GM21619 (cell line): ENCODE measurements around the gene PPP1R3F.

Experiments used
- ATAC-seq: cut with Tn5 transposase; IDR thresholded peaks from one replicate; pipeline ENCODE4 v1.9.1; 2021; ENCODE audit not compliant: unreplicated experiment

The PPP1R3F gene

DNA sequence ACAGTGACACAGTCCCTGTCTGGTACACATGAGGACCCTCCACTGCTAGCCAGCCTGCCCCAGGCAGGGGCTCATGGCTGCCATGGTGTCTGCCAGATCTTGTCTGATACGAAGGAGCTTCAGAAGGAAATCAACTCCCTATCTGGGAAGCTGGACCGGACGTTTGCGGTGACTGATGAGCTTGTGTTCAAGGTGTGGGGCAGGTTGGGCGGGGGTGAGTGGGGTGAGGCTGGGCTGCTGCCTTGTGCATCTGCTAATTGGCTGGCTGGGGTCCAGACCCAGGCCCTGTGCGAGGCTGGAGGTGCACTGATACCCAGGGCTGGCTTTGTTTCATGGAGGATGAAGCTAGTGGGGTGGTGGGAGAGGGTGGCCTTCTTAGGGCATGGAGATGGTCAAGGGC, 20.5 kb upstream of the PPP1R3F start:
- ATAC-seq, result no peak

DNA sequence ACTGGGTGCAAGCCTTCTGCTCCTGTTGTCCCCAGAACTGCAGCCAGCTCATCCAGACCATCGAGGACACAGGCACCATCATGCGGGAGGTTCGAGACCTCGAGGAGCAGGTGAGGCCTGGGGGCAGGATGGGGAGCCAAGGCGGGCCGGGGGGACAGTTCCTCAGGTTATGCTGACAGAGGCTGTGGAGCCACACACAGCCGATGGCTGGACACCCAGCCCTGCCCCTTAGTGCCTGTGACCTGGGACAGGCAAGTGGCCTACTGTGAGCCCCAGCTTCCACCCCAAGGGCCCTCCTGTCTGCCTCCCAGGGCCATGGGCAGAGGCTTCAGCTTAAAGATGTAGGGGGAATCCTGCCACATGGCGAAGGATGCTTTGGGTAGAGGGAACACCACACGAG, 20.0 kb upstream of the PPP1R3F start:
- no peak for ATAC-seq

DNA sequence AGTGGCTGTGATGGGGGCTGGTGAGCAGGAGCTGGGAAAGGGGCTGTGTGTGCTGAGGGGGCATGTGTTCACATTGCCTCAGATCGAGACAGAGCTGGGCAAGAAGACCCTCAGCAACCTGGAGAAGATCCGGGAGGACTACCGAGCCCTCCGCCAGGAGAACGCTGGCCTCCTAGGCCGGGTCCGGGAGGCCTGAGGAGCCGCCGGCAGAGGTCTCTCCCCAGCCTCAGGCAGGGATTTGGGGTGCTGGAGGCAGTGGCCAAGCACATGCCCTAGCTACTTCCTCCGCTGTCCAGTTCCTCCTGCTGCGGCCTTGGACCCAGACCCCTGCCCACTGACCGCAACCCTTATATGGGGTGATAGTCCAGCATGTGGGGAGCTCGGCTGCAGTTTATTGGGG, 19.5 kb upstream of the PPP1R3F start:
- ATAC-seq, result no peak

DNA sequence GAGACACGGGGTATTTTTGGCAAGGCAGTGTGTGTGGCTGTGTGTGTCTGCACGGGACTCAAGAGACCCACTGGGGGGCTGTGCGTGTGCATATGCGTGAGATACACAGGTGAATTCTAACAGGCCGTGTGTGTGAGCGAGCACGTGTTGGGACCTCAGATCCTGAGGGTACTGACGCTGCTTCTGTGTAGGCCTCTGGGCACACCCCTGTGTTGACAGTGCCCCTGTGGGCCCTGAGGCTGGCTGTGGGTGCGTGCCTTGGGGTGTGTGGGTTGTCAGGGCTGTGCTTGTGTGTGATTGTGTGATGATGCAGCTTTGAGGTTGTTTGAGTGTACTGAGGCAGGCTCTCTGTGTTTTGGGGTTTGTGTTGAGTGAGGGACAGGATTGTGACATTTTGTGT, 19.0 kb upstream of the PPP1R3F start:
- no peak for ATAC-seq

DNA sequence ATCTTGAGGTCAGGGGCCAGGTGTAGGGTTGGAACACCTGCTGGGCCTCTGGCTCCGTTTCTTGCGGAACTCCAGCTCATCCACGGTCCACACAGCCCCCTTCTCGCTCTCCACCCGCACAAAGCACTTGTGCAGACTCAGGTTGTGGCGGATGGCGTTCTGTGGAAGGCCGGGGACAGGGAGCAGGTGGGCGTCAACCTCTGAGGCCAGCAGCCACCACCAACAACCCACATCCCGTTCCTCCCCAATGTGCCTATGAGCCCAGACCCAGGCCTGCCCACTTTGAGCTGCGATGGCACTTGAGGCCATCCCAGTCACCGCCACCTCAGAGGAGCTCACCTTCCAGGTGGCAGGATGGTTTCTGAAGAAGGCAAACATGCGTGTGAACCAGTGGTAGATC, 18.3 kb upstream of the PPP1R3F start:
- no peak for ATAC-seq

DNA sequence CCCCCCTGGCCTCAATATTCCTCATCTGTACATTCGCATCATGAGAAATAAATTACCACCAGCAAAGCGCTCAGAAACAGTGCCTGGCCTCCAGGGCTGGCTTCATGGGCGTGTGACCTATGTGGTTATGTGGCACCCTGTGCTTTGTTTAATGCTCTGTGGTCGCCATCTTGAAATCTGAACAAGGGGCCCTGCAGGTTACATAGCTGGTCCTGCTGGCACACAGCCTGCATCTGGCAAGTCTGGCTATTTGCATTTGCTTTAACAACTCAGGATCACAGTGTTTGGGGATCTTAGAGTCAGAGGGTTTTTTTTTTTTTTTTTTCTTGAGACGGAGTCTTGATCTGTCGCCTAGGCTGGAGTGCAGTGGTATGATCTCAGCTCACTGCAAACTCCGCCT, 15.0 kb upstream of the PPP1R3F start:
- no peak for ATAC-seq

DNA sequence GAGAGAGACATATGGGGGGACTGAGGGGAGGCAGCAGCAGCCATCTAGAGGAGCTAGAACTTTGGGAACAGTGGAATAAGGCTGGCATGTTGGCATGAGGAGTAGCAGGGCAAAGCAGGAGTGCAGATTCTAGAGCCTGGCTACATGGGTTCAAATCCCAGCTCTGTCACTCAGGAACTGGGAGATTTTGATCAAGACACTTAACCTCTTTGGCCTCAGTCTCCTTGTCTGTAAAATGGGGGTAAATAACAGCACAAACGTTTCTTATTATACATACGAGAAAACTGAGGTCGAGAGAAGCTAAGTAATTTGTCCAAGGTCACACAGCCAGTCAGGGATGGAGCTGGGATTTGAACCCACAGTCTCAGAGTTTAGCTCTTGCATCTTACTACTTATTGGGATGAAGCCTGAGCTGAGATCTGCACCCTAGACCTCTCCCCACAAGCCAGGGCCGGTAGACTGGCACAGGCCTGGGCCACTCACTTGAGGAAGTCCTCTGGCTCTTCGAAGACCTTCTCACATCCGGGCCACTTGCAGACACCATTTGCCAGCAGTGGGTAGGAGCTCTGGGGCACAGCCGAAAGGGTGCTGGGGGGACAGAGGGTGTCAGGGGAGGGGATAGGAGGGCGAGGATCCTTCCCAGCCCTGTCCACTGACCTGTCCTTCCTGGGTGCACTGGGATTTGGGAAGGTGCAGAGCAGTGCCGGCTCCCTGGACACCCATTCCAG, 13.2 kb upstream of the PPP1R3F start:
- ATAC-seq, result no peak

DNA sequence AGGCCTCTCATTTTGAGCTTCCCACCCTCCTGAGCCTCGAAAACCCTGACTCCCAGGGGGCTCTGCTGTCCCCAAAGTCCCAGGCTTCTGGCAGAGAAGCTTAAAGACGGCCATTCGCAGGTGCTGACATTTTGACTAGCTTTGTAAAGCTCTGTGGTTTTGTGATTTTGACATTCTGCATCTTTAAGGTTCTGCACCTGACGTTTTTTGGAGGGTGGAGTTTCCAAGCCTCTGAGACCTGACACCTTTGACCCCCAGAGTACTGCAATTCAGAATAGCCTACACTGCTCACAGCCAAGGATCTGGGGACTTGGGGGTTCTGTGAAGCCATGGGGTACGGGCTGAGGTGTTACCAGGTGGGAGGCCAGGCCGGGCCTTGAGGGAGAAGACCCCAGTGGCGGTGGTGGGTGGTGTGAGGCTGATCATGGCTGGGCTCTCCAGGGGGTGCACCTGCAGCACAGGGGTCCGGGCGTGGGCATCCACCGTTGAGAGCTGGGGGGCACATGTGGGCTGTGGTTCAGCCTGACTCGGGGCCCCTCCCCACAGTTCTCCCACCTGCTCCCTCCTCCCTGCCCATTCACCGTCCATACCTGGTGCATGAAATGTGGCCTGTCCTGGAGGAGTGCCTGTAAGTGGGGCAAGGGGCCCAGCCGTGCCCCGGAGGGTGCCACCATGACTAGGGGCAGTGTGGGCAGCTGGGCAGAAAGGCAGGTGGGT, 12.4 kb upstream of the PPP1R3F start:
- no peak for ATAC-seq

DNA sequence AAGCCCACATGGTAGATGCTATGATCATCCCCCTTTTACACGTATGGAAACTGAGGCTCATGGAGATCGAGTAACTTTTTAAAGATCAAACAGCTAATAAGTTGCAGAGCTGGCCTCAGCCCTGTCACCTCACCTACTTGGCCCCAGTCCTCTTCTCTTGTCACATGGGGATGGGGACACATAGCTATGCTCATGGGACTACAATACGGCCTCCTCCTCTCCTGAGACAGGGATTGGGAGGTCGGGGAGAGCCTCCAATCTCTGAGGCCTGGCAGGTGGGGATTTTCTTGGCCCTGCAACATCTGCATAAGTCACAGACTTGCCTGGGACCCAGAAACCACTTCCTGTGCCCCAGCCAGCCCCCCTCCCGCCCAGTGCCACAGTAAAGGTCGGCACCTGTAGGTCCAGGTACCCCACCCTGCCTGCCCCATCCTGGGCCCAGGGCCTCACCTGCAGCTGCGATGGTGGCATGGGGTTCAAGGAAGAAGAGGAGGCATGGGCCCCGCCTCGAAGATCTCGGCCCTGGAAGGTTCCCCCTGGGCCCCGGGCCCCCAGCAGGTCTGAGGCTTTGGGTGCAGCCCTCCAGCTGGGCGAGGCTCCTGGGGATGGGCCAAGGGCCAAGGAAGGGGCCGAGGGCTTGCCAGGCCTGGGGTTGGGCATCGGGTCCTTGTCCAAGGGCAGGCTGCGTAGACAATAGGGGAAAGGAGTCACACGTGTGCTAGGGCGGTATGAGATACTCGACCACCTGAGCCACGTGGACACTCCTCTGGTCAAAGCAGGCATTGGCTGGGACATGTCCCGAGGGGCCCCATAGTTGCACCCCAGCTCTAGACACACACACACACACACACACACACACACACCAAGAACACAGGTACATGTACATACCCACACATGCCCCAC, 11.5 kb upstream of the PPP1R3F start:
- ATAC-seq, result no peak

DNA sequence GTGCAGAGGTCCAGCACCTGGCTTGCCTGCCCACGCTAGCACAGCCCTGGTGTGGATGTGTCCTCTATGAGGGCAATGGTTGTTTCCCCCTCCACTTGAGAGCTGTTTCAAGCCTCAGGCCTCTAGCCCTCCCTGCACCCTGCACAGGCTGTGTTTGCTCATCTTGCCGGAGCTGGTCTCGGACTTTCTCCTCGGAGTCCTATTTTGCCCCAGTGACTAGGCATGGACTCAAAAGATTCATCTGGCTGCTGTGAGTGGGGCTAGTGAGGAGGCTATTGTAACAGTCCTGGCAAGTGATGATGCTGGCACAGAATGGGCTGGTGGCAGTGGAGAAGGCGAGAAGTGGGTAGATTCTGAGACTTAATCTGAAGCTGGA, 10.9 kb upstream of the PPP1R3F start:
- ATAC-seq, result no peak

DNA sequence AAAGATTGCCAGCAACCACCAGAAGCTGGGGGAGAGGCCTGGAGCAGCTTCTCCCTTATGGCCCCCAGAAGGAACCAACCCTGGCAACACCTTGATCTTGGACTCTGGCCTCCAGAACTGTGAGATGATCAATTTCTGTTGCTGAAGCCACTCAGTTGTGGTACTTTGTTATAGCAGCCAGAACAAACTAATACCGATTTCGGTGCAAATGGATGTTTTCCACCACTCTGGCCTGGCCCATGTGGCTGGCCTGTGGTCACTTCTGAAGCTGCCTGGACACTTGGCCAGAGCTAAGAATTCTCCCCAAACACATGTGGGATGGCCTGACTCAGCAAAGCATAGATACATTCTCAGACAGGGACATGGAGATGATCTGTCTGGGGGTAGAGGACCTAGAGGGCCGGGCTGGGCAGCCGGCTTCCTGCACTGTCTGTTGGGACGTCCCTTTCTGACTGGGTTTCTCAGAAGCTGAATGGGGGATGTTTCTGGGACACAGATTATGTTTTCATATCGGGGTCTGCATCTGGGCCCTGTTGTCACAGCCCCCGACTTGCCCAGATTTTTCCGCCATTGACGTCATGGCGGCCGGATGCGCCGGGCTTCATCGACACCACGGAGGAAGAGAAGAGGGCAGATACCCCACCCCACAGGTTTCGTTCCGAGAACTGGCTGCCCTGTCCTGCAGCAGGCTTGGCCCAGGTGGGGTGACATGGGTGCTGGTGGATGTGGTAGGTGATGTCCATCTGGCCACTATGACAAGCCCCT, 9.2 kb upstream of the PPP1R3F start:
- no peak for ATAC-seq

DNA sequence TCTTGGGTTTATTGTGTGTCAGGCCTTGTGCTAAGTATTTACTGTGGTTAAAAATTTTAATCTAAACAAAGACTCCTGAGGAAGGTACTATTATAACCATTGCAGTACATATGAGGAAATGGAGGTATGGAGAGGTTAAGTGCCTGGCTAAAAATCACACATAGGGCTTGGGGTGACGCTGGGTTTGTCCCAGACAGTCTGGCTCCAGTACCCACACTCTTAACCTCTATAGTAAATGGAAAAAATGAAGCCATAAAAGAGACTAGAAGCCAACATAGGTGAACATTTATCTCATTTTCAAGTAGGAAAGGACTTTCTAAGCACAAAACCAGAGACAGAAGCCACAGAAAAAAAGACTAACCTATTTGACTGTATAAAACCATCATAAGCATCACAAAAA, 7.0 kb upstream of the PPP1R3F start:
- no peak for ATAC-seq

DNA sequence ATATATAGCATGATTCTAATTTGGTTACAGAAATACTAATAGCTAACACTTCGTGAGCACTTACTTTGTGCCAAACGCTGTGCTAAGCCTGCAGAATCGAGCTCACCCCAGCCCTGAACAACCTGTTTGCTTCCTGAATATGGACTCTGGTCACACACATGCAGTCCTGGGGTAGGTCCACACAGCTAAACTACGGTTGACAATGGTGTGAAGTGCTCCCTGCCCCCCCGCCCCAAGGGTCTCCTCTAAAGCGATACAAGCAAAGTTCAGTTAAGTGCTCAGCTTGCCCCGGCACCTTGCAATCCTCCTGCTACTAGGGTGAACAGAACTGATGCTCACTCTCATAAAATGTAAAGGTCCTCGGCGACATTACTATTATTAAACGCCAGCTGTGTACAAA, 6.0 kb upstream of the PPP1R3F start:
- no peak for ATAC-seq

DNA sequence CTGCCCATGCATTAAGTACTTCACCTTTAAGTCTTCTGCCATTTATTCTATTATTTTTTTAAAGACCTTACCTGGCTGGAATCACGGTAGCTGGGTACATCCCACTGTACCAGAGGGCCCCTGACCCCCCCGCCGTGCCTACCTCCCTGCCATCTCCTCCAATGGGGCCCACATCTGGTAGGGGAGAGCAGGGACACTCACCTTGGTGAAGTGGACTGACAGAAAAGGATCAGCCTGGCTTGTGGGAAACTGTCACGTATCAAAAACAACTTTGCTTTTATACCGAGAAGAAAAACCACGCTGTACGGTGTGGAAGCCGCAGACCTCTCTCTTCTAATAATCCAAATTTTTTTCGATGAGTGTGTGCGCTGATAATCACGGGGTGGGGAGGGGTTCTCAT, 5.1 kb upstream of the PPP1R3F start, which contains the start of gene FOXP3:
Gene FOXP3, minus strand, starts transcription at position 251 of the 400 bp plus-strand sequence. CDS start 6,205 bp downstream, outside the sequence.
- ATAC-seq, result no peak

DNA sequence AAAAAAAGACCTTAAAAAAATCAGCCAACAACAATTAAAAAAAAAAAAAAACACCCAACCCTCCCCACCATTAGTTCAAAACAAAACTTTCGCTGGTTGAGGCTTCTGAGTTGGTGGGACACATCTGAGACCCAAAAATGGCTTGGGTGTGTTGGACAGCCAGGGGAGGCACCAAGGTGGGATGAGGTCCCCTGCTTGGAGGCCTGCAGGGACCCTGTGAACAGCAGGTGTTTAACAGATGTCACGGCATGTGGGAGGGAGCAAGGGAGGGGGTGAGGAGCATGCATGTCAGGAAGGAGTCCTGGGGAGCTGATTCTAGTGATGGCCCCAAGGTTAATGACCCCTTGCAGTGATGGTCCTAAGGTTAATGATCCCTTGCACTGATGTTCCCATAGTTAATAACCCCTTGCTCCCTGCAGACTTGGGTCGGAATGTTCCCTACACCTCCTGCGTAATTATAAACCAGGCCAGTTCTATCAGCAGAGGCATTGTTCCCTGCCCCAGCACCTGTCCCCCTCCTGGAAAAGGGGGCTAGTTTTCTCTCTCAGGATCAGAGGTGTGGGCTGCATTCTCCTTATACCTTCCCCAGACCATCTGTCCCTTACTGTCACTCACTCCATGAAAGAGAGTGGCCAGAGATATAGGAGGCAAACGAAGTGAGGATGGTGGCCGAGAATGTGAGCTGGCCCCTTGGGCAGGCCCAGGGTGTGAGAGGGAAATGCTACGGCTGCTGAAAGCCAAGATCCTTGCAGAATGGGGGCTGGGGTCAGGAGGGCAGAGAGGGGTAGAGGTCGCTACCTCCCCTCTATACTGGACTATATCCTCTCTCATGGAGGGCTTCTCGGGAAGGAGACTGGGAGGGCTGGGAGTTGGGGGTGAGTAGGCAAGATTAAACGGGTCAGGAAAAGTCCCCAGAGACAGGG, 2.8 kb upstream of the PPP1R3F start:
- ATAC-seq, result no peak

DNA sequence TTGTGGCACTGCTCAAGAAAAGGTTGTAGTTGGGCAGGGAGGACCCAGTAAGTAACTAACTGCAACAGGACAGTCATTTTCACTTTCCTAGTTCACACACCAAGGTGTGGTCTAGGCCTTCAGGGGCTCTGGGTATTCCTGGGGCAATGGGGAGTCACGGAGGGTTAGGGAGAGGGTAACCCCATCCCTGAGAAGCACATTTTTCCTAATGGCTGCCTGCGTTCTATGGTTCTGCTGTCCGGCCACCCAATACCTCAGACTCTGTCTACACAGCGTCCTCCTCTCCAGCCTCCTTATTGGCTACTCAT, 937 bp upstream of the PPP1R3F start:
- no peak for ATAC-seq

DNA sequence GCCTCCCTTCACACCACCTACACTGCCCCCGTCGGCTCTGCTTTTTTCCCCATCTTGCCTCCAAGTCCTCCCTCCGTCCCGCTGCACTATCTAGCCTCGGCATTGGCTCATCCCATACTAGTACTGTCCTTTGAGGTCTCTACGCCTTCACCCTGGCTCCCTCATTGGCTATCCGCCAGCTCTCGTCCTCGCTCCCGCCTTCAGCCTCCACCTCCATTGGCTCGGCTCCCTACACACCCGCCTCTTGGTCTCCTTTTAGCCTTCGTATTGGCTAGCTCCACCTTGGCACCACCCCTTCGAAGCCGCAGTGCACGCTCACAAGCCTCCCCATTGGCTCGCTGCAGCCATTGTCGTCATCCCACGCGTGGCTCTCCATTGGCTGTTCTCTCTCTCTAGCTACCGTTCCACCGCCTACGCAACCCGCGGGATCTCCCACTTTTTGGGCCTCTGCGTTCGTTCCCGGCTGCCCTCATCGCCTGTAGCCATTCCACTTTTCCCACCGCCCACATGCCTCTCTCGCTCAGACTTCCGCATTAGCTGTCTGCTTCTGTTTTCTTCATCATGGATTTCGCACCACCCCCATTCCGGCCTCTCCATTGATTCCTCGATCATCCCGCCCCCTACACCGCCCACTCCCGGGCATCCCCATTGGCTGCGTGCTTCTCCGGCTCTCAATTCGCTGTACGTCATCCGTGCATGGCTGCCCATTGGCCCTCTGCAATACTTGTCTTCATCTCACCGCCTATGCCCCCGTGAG, 405 bp upstream of the PPP1R3F start:
- ATAC-seq, result peak; percentile 81

DNA sequence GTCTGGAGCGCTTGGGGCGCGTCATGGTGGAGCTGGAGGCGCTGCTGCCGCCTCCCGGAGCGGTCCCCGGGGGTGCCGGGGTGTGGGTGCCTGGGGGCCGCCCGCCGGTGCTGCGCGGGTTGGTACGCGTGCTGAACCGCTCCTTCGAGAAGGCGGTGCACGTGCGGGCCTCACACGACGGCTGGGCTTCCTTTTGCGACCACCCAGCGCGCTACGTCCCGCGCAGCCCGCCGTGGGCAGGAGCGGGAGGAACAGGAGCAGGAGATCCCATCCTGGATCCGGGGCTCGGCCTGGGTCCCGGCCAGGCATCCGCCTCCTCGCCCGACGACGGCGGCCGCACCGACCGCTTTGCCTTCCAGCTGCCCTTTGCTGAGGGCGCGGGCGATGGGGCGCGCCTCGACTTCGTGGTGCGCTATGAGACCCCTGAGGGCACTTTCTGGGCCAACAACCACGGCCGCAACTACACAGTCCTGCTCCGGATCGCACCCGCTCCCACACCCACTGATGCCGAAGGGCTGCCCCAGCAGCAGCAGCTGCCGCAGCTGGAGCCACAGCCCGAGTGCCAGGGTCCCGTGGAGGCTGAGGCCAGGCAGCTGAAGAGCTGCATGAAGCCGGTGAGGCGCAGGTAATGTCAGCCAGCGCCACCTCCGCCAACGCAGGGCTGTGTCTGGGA, 792 bp downstream of the PPP1R3F start:
- ATAC-seq, result no peak

DNA sequence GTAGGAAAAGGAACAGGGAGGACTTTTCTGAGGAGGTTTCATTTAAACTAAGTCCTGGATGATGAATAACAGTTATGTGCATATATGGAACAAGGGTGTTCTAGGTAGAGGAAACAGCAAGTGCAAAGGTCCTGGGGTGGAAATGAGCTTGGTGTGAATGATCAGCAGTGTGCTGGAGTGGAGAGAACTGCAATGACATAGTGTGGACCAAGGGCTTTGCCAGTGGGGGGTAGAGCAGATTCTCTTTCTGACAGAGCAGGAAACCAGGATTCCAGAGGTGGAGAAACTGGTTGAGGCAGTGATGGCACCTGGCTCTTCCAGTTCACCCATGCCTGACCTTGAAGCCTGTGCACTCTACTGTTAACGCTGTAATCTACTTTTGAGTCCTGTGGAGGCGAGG, 1.7 kb downstream of the PPP1R3F start:
- no peak for ATAC-seq
